ENCODE data around the gene CISD3. TPM values are rescaled to one million over a fixed set of nuclear protein-coding genes. Genes with fewer than 3 reads are reported as not detected.

Gene CISD3
- total and polyA plus RNA-seq, 2 of the 8 experiments (the other 6 are each of a cell fraction or from before 2014, with no cell fraction given), result 9.4 to 11.1 TPM

DNA sequence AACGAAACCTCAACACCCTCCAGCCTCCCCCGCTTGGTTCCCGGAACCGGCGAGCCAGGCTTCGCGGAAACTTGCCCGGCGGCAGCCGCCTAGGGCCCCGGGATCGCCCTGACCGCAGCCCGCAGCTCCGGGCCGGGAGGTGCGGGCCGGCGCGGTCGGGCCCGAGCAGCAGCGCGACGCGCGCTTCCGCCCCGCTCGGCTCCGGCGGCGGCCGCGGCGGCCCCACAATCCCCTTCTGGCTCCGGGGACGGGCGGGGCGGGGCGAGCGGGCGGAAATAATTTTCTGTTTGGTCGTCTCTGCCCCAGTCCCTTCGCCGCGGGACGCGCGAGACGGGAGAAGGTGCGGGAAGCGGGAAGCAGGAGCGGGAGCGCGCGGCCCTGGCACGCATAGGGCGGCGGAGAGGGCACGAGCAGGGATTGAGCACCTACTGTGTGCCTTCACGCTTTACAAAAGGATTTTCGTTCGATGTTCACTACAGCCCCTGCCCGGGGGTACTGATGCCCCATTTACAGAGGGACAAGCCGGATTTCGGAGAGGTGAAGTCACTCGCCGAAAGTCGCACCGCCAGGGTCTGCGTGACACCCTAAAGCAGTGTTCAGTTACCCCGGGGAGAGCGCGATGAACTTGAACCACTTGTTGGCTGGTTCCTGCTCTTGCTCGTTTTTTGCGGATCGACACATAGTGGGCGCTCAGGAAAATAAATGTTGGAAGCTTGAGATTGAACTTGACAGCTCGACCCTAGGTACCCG is 27.8 kb upstream of the CISD3 start (continued):
- TF ChIP-seq, protein P1, sequence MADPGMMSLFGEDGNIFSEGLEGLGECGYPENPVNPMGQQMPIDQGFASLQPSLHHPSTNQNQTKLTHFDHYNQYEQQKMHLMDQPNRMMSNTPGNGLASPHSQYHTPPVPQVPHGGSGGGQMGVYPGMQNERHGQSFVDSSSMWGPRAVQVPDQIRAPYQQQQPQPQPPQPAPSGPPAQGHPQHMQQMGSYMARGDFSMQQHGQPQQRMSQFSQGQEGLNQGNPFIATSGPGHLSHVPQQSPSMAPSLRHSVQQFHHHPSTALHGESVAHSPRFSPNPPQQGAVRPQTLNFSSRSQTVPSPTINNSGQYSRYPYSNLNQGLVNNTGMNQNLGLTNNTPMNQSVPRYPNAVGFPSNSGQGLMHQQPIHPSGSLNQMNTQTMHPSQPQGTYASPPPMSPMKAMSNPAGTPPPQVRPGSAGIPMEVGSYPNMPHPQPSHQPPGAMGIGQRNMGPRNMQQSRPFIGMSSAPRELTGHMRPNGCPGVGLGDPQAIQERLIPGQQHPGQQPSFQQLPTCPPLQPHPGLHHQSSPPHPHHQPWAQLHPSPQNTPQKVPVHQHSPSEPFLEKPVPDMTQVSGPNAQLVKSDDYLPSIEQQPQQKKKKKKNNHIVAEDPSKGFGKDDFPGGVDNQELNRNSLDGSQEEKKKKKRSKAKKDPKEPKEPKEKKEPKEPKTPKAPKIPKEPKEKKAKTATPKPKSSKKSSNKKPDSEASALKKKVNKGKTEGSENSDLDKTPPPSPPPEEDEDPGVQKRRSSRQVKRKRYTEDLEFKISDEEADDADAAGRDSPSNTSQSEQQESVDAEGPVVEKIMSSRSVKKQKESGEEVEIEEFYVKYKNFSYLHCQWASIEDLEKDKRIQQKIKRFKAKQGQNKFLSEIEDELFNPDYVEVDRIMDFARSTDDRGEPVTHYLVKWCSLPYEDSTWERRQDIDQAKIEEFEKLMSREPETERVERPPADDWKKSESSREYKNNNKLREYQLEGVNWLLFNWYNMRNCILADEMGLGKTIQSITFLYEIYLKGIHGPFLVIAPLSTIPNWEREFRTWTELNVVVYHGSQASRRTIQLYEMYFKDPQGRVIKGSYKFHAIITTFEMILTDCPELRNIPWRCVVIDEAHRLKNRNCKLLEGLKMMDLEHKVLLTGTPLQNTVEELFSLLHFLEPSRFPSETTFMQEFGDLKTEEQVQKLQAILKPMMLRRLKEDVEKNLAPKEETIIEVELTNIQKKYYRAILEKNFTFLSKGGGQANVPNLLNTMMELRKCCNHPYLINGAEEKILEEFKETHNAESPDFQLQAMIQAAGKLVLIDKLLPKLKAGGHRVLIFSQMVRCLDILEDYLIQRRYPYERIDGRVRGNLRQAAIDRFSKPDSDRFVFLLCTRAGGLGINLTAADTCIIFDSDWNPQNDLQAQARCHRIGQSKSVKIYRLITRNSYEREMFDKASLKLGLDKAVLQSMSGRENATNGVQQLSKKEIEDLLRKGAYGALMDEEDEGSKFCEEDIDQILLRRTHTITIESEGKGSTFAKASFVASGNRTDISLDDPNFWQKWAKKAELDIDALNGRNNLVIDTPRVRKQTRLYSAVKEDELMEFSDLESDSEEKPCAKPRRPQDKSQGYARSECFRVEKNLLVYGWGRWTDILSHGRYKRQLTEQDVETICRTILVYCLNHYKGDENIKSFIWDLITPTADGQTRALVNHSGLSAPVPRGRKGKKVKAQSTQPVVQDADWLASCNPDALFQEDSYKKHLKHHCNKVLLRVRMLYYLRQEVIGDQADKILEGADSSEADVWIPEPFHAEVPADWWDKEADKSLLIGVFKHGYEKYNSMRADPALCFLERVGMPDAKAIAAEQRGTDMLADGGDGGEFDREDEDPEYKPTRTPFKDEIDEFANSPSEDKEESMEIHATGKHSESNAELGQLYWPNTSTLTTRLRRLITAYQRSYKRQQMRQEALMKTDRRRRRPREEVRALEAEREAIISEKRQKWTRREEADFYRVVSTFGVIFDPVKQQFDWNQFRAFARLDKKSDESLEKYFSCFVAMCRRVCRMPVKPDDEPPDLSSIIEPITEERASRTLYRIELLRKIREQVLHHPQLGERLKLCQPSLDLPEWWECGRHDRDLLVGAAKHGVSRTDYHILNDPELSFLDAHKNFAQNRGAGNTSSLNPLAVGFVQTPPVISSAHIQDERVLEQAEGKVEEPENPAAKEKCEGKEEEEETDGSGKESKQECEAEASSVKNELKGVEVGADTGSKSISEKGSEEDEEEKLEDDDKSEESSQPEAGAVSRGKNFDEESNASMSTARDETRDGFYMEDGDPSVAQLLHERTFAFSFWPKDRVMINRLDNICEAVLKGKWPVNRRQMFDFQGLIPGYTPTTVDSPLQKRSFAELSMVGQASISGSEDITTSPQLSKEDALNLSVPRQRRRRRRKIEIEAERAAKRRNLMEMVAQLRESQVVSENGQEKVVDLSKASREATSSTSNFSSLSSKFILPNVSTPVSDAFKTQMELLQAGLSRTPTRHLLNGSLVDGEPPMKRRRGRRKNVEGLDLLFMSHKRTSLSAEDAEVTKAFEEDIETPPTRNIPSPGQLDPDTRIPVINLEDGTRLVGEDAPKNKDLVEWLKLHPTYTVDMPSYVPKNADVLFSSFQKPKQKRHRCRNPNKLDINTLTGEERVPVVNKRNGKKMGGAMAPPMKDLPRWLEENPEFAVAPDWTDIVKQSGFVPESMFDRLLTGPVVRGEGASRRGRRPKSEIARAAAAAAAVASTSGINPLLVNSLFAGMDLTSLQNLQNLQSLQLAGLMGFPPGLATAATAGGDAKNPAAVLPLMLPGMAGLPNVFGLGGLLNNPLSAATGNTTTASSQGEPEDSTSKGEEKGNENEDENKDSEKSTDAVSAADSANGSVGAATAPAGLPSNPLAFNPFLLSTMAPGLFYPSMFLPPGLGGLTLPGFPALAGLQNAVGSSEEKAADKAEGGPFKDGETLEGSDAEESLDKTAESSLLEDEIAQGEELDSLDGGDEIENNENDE (IDR thresholded peaks at IDR 0.05; ENCODE audit: insufficient replicate concordance, low read length), result no peak
- TF ChIP-seq CTBP2 (IDR thresholded peaks at IDR 0.05; ENCODE audit: borderline replicate concordance, insufficient read depth, insufficient read length, low read length) (no peak), HDAC2 (IDR thresholded peaks at IDR 0.05; ENCODE audit: borderline replicate concordance in 1 of 2, low read depth in 2 of 2, low read length in 2 of 2) (no peak), GABPA (IDR thresholded peaks at IDR 0.05; ENCODE audit: borderline replicate concordance, insufficient read depth, low read length) (no peak), SP4 (IDR thresholded peaks at IDR 0.05; ENCODE audit: low read length) (no peak), RNF2 (IDR thresholded peaks at IDR 0.05; ENCODE audit: borderline replicate concordance, low read depth, low read length, missing control alignments, poor library complexity, severe bottlenecking) (no peak), CEBPB (IDR thresholded peaks at IDR 0.05; ENCODE audit: low read depth, low read length) (no peak)
- TF ChIP-seq, protein P2, sequence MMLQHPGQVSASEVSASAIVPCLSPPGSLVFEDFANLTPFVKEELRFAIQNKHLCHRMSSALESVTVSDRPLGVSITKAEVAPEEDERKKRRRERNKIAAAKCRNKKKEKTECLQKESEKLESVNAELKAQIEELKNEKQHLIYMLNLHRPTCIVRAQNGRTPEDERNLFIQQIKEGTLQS (IDR thresholded peaks at IDR 0.05; ENCODE audit: insufficient read depth, low read depth, low read length), result no peak

All from H1 (cell line).